K562 (cell line): ENCODE results near the gene MESP1. TPM values are rescaled to one million over a fixed set of nuclear protein-coding genes. Genes with fewer than 3 reads are reported as not detected.

Source experiments
- ATAC-seq: fragments of 200-7000 bp; cut with Tn5 transposase; 3 replicates; pipeline ENCODE4 v1.9.1; 2020; ENCODE audit warnings: moderate library complexity
- BruUV-seq: library from RNA; stranded (reverse); fragments of 400-500 nt; replicated peaks from 2 replicates; lab custom pipeline; 2021; lab: Mats Ljungman, UMichigan
- CTCF ChIA-PET: fragments of 300-600 bp; formaldehyde crosslinking; extraction: SDS; loops from one replicate; lab custom pipeline; 2021; ENCODE audit warnings: low intra/inter-chr PET ratio; lab: Yijun Ruan, JAX
- POLR2A ChIA-PET: fragments of 300-600, 350-650 bp; sonication (Branson Sonifier 250); formaldehyde crosslinking; extraction: SDS; loops from one replicate; lab custom pipeline; 2021; ENCODE audit warnings: antibody characterized with exemption, inconsistent platforms; lab: Yijun Ruan, JAX
- DNase-seq, 4 experiments: peaks; one replicate each; pipeline versions ENCODE4 v3.0.0 to v3.0.0-alpha.2; 2011 to 2018; ENCODE audit warnings: low spot score in 3 of 4, mixed read lengths in 3 of 4; ENCODE audit errors: extremely low read depth in 1 of 4
- FAIRE-seq: peaks from 2 replicates; lab custom pipeline; 2011; peaks lifted over from hg19 to GRCh38; lab: Jason Lieb, UNC
- H2AFZ ChIP-seq: 2 replicates; pipeline ENCODE4 v1.6.0; 2011; ENCODE audit warnings: low read depth, low read length, control low read depth, inconsistent platforms
- H3K27ac ChIP-seq: fragments of 200-600 bp; 3 replicates; pipeline ENCODE4 v1.8.0; 2011; ENCODE audit warnings: low read depth, mild to moderate bottlenecking, control low read depth, inconsistent platforms, low read length, moderate library complexity, mixed read lengths; ENCODE audit errors: extremely low read depth
- H3K27me3 ChIP-seq, 2 experiments: fragments of 300-600 bp in 1 of 2; 2 replicates in 1 of 2; 3 replicates in 1 of 2; pipeline versions ENCODE4 v1.6.0 to v1.8.0; 2011; ENCODE audit warnings: inconsistent platforms in 2 of 2, low read length in 2 of 2, mild to moderate bottlenecking in 1 of 2, mixed read lengths in 1 of 2, moderate library complexity in 1 of 2; ENCODE audit not compliant: control insufficient read depth in 2 of 2, insufficient read depth in 2 of 2
- H3K36me3 ChIP-seq: fragments of 300-600 bp; 3 replicates; pipeline ENCODE4 v1.8.0; 2011; ENCODE audit warnings: mild to moderate bottlenecking, low read length, inconsistent platforms; ENCODE audit not compliant: control insufficient read depth, insufficient read depth
- H3K4me1 ChIP-seq, 2 experiments: fragments of 200-600 bp in 1 of 2; replicated peaks in 1 of 2; 2 replicates in 1 of 2; 3 replicates in 1 of 2; pipeline versions ENCODE4 v1.5.1 to v1.8.0; 2011; ENCODE audit warnings: inconsistent platforms in 2 of 2, low read length in 2 of 2, mild to moderate bottlenecking in 1 of 2, mixed read lengths in 1 of 2, moderate library complexity in 1 of 2; ENCODE audit not compliant: control insufficient read depth in 2 of 2, insufficient read depth in 2 of 2
- H3K4me2 ChIP-seq: 2 replicates; pipeline ENCODE4 v1.6.1; 2011; ENCODE audit warnings: low read length, control low read depth, inconsistent platforms, mixed read lengths; ENCODE audit not compliant: insufficient read depth
- H3K4me3 ChIP-seq: fragments of 200-600 bp; sonication (generic), shearing (Covaris generic); 2 replicates; pipeline ENCODE4 v1.5.1; 2016; ENCODE audit warnings: control low read depth, inconsistent platforms
- H3K79me2 ChIP-seq: fragments of 200-600 bp; 3 replicates; pipeline ENCODE4 v1.8.0; 2011; ENCODE audit warnings: low read length, inconsistent platforms; ENCODE audit not compliant: control insufficient read depth, insufficient read depth
- H3K9ac ChIP-seq, 2 experiments: 2 replicates each; pipeline versions ENCODE4 v1.6.0 to v1.6.1; 2011; ENCODE audit warnings: low read depth in 2 of 2, low read length in 2 of 2, control low read depth in 1 of 2, inconsistent platforms in 1 of 2, mild to moderate bottlenecking in 1 of 2, mixed read lengths in 1 of 2; ENCODE audit not compliant: insufficient read depth in 1 of 2
- H3K9me1 ChIP-seq: one replicate; pipeline ENCODE4 v1.6.0; 2011; ENCODE audit warnings: inconsistent platforms, mild to moderate bottlenecking, low read length, moderate library complexity; ENCODE audit not compliant: control insufficient read depth, insufficient read depth
- H3K9me3 ChIP-seq: replicated peaks from 2 replicates; pipeline ENCODE4 v1.5.1; 2011; ENCODE audit warnings: low read depth, low read length, inconsistent platforms; ENCODE audit not compliant: control insufficient read depth, insufficient read depth
- H4K20me1 ChIP-seq: replicated peaks from 2 replicates; pipeline ENCODE4 v1.6.1; 2011; ENCODE audit warnings: low read length, inconsistent platforms, mixed read lengths; ENCODE audit not compliant: control insufficient read depth, insufficient read depth
- GTF2B ChIP-seq: IDR thresholded peaks from 2 replicates; pipeline ENCODE4 v1.6.1; 2011; ENCODE audit not compliant: insufficient read length; ENCODE audit errors: extremely low read depth
- MYBL2 ChIP-seq, 2 experiments: fragments of 450-650 bp in 1 of 2; sonication (generic) in 1 of 2; formaldehyde crosslinking in 1 of 2; IDR thresholded peaks; 2 replicates each; pipeline versions ENCODE4 v1.6.1 to v1.8.1; 2017 to 2022; ENCODE audit warnings: borderline replicate concordance in 1 of 2, inconsistent platforms in 1 of 2, low read depth in 1 of 2, mild to moderate bottlenecking in 1 of 2, missing genetic modification reagents in 1 of 2, moderate library complexity in 1 of 2
- NEUROD1 ChIP-seq: fragments of 150-350 bp; IDR thresholded peaks from 2 replicates; pipeline ENCODE4 v1.6.1; 2014; ENCODE audit warnings: borderline replicate concordance, low read length, low read depth; ENCODE audit not compliant: partially characterized antibody
- SMARCE1 ChIP-seq: fragments of 450-650 bp; IDR thresholded peaks from 2 replicates; pipeline ENCODE4 v1.7.1; 2016; ENCODE audit warnings: mild to moderate bottlenecking
- WGBS: fragments of 100-300 bp; shearing (Covaris generic); methylation state at CpG from one replicate; pipeline ENCODE4 v1.1.6; 2016; ENCODE audit warnings: low coverage, mixed read lengths; ENCODE audit not compliant: insufficient coverage; ENCODE audit errors: missing lambda C conversion rate; 5-methylcytosine and 5-hydroxymethylcytosine counted together
- in situ Hi-C: fragments of 300-500 bp; cut with MboI; formaldehyde crosslinking; loops from 4 replicates; pipeline ENCODE4 v1.15.0; 2018; ENCODE audit warnings: inconsistent platforms, mixed read lengths
- intact Hi-C: fragments of 100-400 bp; cut with micrococcal nuclease; formaldehyde crosslinking; loops from 2 replicates; pipeline ENCODE4 v1.14.2; 2022
- polyA plus RNA-seq, 8 experiments: library from polyadenylated mRNA; depleted of rRNA in 4 of 8; stranded (reverse) in 5 of 8; unstranded in 3 of 8; fragments of >200 nt; fragmentation: Nextera tagmentation in 2 of 8; fragmentation: Illumina TruSeq in 1 of 8; extraction: Ambion mirVana in 2 of 8; extraction: Trizol in 1 of 8; gene quantifications; 2 replicates each; pipeline versions ENCODE4 v1.2.1 to v1.2.3, GENCODE V29; 2011 to 2014; ENCODE audit warnings: inconsistent platforms in 1 of 8, missing spikeins in 1 of 8
- total RNA-seq, 7 experiments: library from RNA; depleted of rRNA in 6 of 7; stranded (reverse); fragments of >200 nt in 6 of 7; fragmentation: Illumina TruSeq in 2 of 7; extraction: Trizol in 2 of 7; gene quantifications; 2 replicates each; pipeline versions ENCODE4 v1.2.1 to v1.2.3, GENCODE V29; 2011 to 2021; ENCODE audit warnings: low replicate concordance in 1 of 7
- TF ChIP-seq, protein P1 (sequence below), 2 experiments: fragments of 450-650 bp in 1 of 2; sonication (generic) in 1 of 2; formaldehyde crosslinking in 1 of 2; IDR thresholded peaks in 1 of 2; conservative IDR thresholded peaks in 1 of 2; 2 replicates each; pipeline versions ENCODE4 v1.6.1 to v1.8.1; 2016 to 2023; ENCODE audit warnings: mild to moderate bottlenecking in 2 of 2, moderate library complexity in 2 of 2, inconsistent platforms in 1 of 2, missing genetic modification reagents in 1 of 2
- TF ChIP-seq, protein P2 (sequence below): fragments of 450-650 bp; IDR thresholded peaks from 2 replicates; pipeline ENCODE4 v1.6.1; 2016; ENCODE audit warnings: mild to moderate bottlenecking, moderate library complexity

The MESP1 gene
- total and polyA plus RNA-seq, 9 of the 15 experiments (the other 6 are each of a cell fraction or from before 2014, with no cell fraction given), result 0.14 to 1.1 (median 0.36) TPM; not detected in 4

GRCh38 chr15:89731275-89731674, 19.8 kb downstream of the MESP1 start:
- Histone ChIP-seq H3K79me2 (no peaks in the 10 kb centered on the region), H3K4me1 (no peaks in the 10 kb centered on the region), H3K4me3 (no peak overlapping the region), H3K9ac (no peak overlapping the region), H3K9me1 (no peaks in the 10 kb centered on the region), H3K9me3 (no peaks in the 10 kb centered on the region), H4K20me1 (no peaks in the 10 kb centered on the region), H2AFZ (no peak overlapping the region), H3K36me3 (no peaks in the 10 kb centered on the region), H3K27ac (no peak overlapping the region), H3K4me2 (no peak overlapping the region), H3K27me3 (peaks cover 14 to 55% of the 10 kb centered on the region in 2 experiments; a peak in 4 of 5 replicates)
- no TSS peak for BruUV-seq
- in situ Hi-C loops (loop anchor here (10.0 kb wide), 1 partner anchor 344 kb away; no protein-coding TSS in a partner anchor), intact Hi-C loops (no loop called here)
- 0% methylated on average over 5 of the region's 5 CpGs for WGBS
- POLR2A ChIA-PET, result interaction anchor here (0.7 to 1.0 kb wide), 2 partner anchors 29 to 60 kb away, joined by 3 to 4 read pairs; no protein-coding TSS in a partner anchor
- TF ChIP-seq SMARCE1 (no peak), MYBL2 (IDR thresholded peaks at IDR 0.05; ENCODE audit: low read depth) (no peak), MYBL2 (CRISPR knock-in tag; IDR thresholded peaks at IDR 0.05; ENCODE audit: borderline replicate concordance) (no peak), NEUROD1 (no peak), GTF2B (no peak)
- TF ChIP-seq, protein P1, sequence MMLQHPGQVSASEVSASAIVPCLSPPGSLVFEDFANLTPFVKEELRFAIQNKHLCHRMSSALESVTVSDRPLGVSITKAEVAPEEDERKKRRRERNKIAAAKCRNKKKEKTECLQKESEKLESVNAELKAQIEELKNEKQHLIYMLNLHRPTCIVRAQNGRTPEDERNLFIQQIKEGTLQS (IDR thresholded peaks at IDR 0.05), result no peak
- TF ChIP-seq, protein P1 (CRISPR knock-in tag; conservative IDR thresholded peaks at IDR 0.05), result no peak
- TF ChIP-seq, protein P2, sequence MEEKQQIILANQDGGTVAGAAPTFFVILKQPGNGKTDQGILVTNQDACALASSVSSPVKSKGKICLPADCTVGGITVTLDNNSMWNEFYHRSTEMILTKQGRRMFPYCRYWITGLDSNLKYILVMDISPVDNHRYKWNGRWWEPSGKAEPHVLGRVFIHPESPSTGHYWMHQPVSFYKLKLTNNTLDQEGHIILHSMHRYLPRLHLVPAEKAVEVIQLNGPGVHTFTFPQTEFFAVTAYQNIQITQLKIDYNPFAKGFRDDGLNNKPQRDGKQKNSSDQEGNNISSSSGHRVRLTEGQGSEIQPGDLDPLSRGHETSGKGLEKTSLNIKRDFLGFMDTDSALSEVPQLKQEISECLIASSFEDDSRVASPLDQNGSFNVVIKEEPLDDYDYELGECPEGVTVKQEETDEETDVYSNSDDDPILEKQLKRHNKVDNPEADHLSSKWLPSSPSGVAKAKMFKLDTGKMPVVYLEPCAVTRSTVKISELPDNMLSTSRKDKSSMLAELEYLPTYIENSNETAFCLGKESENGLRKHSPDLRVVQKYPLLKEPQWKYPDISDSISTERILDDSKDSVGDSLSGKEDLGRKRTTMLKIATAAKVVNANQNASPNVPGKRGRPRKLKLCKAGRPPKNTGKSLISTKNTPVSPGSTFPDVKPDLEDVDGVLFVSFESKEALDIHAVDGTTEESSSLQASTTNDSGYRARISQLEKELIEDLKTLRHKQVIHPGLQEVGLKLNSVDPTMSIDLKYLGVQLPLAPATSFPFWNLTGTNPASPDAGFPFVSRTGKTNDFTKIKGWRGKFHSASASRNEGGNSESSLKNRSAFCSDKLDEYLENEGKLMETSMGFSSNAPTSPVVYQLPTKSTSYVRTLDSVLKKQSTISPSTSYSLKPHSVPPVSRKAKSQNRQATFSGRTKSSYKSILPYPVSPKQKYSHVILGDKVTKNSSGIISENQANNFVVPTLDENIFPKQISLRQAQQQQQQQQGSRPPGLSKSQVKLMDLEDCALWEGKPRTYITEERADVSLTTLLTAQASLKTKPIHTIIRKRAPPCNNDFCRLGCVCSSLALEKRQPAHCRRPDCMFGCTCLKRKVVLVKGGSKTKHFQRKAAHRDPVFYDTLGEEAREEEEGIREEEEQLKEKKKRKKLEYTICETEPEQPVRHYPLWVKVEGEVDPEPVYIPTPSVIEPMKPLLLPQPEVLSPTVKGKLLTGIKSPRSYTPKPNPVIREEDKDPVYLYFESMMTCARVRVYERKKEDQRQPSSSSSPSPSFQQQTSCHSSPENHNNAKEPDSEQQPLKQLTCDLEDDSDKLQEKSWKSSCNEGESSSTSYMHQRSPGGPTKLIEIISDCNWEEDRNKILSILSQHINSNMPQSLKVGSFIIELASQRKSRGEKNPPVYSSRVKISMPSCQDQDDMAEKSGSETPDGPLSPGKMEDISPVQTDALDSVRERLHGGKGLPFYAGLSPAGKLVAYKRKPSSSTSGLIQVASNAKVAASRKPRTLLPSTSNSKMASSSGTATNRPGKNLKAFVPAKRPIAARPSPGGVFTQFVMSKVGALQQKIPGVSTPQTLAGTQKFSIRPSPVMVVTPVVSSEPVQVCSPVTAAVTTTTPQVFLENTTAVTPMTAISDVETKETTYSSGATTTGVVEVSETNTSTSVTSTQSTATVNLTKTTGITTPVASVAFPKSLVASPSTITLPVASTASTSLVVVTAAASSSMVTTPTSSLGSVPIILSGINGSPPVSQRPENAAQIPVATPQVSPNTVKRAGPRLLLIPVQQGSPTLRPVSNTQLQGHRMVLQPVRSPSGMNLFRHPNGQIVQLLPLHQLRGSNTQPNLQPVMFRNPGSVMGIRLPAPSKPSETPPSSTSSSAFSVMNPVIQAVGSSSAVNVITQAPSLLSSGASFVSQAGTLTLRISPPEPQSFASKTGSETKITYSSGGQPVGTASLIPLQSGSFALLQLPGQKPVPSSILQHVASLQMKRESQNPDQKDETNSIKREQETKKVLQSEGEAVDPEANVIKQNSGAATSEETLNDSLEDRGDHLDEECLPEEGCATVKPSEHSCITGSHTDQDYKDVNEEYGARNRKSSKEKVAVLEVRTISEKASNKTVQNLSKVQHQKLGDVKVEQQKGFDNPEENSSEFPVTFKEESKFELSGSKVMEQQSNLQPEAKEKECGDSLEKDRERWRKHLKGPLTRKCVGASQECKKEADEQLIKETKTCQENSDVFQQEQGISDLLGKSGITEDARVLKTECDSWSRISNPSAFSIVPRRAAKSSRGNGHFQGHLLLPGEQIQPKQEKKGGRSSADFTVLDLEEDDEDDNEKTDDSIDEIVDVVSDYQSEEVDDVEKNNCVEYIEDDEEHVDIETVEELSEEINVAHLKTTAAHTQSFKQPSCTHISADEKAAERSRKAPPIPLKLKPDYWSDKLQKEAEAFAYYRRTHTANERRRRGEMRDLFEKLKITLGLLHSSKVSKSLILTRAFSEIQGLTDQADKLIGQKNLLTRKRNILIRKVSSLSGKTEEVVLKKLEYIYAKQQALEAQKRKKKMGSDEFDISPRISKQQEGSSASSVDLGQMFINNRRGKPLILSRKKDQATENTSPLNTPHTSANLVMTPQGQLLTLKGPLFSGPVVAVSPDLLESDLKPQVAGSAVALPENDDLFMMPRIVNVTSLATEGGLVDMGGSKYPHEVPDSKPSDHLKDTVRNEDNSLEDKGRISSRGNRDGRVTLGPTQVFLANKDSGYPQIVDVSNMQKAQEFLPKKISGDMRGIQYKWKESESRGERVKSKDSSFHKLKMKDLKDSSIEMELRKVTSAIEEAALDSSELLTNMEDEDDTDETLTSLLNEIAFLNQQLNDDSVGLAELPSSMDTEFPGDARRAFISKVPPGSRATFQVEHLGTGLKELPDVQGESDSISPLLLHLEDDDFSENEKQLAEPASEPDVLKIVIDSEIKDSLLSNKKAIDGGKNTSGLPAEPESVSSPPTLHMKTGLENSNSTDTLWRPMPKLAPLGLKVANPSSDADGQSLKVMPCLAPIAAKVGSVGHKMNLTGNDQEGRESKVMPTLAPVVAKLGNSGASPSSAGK, result no peak
- no peak for FAIRE-seq
- CTCF ChIA-PET, result no interaction called here
- no peak for ATAC-seq
- no peak for DNase-seq
